Esophagus muscularis mucosa (tissue), 3 donors: ENCODE measurements around the gene DAPP1.

Source experiments
- POLR2A ChIP-seq: fragments of 450-650 bp; IDR thresholded peaks from one replicate; pipeline ENCODE4 v1.6.1; 2017; ENCODE audit warnings: antibody characterized with exemption, moderate library complexity, mild to moderate bottlenecking, low read depth
- POLR2AphosphoS5 ChIP-seq, 2 donors: sonication (generic); formaldehyde crosslinking; IDR thresholded peaks; one replicate each; pipeline ENCODE4 v1.6.1; 2017; ENCODE audit warnings: antibody characterized with exemption in 2 of 2
- TF ChIP-seq, protein P1 (sequence below), 3 experiments: fragments of 200-600 bp in 2 of 3; fragments of 450-650 bp in 1 of 3; sonication (generic) in 2 of 3; IDR thresholded peaks; one replicate each; pipeline ENCODE4 v1.5.1; 2017 to 2019; ENCODE audit warnings: antibody characterized with exemption in 3 of 3, mild to moderate bottlenecking in 2 of 3, moderate library complexity in 1 of 3

- TF ChIP-seq, protein P1, sequence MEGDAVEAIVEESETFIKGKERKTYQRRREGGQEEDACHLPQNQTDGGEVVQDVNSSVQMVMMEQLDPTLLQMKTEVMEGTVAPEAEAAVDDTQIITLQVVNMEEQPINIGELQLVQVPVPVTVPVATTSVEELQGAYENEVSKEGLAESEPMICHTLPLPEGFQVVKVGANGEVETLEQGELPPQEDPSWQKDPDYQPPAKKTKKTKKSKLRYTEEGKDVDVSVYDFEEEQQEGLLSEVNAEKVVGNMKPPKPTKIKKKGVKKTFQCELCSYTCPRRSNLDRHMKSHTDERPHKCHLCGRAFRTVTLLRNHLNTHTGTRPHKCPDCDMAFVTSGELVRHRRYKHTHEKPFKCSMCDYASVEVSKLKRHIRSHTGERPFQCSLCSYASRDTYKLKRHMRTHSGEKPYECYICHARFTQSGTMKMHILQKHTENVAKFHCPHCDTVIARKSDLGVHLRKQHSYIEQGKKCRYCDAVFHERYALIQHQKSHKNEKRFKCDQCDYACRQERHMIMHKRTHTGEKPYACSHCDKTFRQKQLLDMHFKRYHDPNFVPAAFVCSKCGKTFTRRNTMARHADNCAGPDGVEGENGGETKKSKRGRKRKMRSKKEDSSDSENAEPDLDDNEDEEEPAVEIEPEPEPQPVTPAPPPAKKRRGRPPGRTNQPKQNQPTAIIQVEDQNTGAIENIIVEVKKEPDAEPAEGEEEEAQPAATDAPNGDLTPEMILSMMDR (IDR thresholded peaks at IDR 0.05), result no peak
- TF ChIP-seq POLR2AphosphoS5 (IDR thresholded peaks at IDR 0.05) (peak in 1 of 2 donors; percentile 51), POLR2A (no peak)
These were observed 71.2 kb downstream of the DAPP1 start for GRCh38 chr4:99887837-99888236.
